ENCODE results near the gene SELENOM. TPM values are rescaled to one million over a fixed set of nuclear protein-coding genes. Genes with fewer than 3 reads are reported as not detected.

Gene SELENOM
- total and polyA plus RNA-seq, 2 donors (not counting 1 experiment from before 2014, with no cell fraction given), result 23.6 to 43.3 TPM

- peaks cover 0 to 4% (median 4%) of the 10 kb centered on the region in 3 donors for H3K9me3 ChIP-seq (ENCODE audit: control extremely low read depth in 1 of 3, control insufficient read depth in 2 of 3, insufficient read depth in 1 of 3, low read length in 2 of 3)
- no peak overlapping the region for H3K4me2 ChIP-seq (replicated peaks; ENCODE audit: low read depth, low read length, poor library complexity, severe bottlenecking)
- DNase-seq (no peak), ATAC-seq (ENCODE audit: low read depth) (no peak)
- H4K20me1 ChIP-seq (ENCODE audit: control insufficient read depth, insufficient read depth, low read length, poor library complexity, severe bottlenecking), result no peaks in the 10 kb centered on the region
- Mint-ChIP-seq H3K27me3 (peaks cover 9% of the 10 kb centered on the region), H3K9me3 (ENCODE audit: insufficient read depth) (no peaks in the 10 kb centered on the region), H3K4me3 (no peak overlapping the region), H3K4me1 (no peaks in the 10 kb centered on the region), H3K27ac (no peak overlapping the region)
- CTCF ChIA-PET, result no interaction called here
- no CpG with 5 or more reads among the region's 2 CpGs for WGBS (ENCODE audit: insufficient coverage)
- no peaks in the 10 kb centered on the region for H3K36me3 ChIP-seq (replicated peaks in 1 of 2; ENCODE audit: control extremely low read depth in 1 of 2, control insufficient read depth in 1 of 2, extremely low read depth in 1 of 2, insufficient read depth in 2 of 2, low read length in 1 of 2)
- no peak overlapping the region for H2AFZ ChIP-seq (ENCODE audit: insufficient read depth, low read depth, low read length, poor library complexity, severe bottlenecking)
- no peak overlapping the region for H3K9ac ChIP-seq (ENCODE audit: low read length)
- H3K4me1 ChIP-seq (ENCODE audit: control insufficient read depth in 2 of 2, insufficient read depth in 2 of 2, low read length in 2 of 2), result no peaks in the 10 kb centered on the region
- TF ChIP-seq EZH2 (IDR thresholded peaks at IDR 0.05; ENCODE audit: borderline replicate concordance, insufficient read depth, low read depth, low read length, poor library complexity, severe bottlenecking) (no peak), CTCF (IDR thresholded peaks at IDR 0.05) (no peak)
- H3K4me3 ChIP-seq (ENCODE audit: control extremely low read depth in 1 of 5, extremely low read depth in 1 of 5, insufficient read depth in 1 of 5, low read depth in 2 of 5, low read length in 4 of 5), result no peak overlapping the region
- intact Hi-C loops (cut with micrococcal nuclease), result no loop called here
- POLR2A ChIA-PET, result no interaction called here
- peaks cover 0 to 2% (median 0%) of the 10 kb centered on the region in 4 experiments for H3K27me3 ChIP-seq (replicated peaks in 1 of 4; ENCODE audit: control extremely low read depth in 1 of 4, control insufficient read depth in 3 of 4, insufficient read depth in 4 of 4, low read length in 3 of 4)
- no peaks in the 10 kb centered on the region for H3K79me2 ChIP-seq (ENCODE audit: control insufficient read depth, insufficient read depth, low read length)
- H3K27ac ChIP-seq (ENCODE audit: low read length in 2 of 2), result no peak overlapping the region
Measured at GRCh38 chr22:31151872-31152271, 44.5 kb upstream of the SELENOM start.

- H3K4me3 Mint-ChIP-seq, result no peak overlapping the region
- H3K9ac ChIP-seq (ENCODE audit: low read length), result no peak overlapping the region
- no peak overlapping the region for H2AFZ ChIP-seq (ENCODE audit: insufficient read depth, low read depth, low read length, poor library complexity, severe bottlenecking)
- H4K20me1 ChIP-seq (ENCODE audit: control insufficient read depth, insufficient read depth, low read length, poor library complexity, severe bottlenecking), result no peaks in the 10 kb centered on the region
- H3K4me1 ChIP-seq (ENCODE audit: control insufficient read depth in 2 of 2, insufficient read depth in 2 of 2, low read length in 2 of 2), result no peaks in the 10 kb centered on the region
- DNase-seq, result no peak
- H3K36me3 ChIP-seq (replicated peaks in 1 of 2; ENCODE audit: control extremely low read depth in 1 of 2, control insufficient read depth in 1 of 2, extremely low read depth in 1 of 2, insufficient read depth in 2 of 2, low read length in 1 of 2), result no peaks in the 10 kb centered on the region
- ATAC-seq (ENCODE audit: low read depth), result no peak
- WGBS (ENCODE audit: insufficient coverage), result no CpG with 5 or more reads among the region's 3 CpGs
- intact Hi-C loops (cut with micrococcal nuclease), result no loop called here
- H3K27me3 ChIP-seq (replicated peaks in 1 of 4; ENCODE audit: control extremely low read depth in 1 of 4, control insufficient read depth in 3 of 4, insufficient read depth in 4 of 4, low read length in 3 of 4), result no peaks in the 10 kb centered on the region
- peaks cover 9% of the 10 kb centered on the region for H3K27me3 Mint-ChIP-seq
- CTCF ChIA-PET, result interaction anchor here (0.6 kb wide), 1 partner anchor 791 kb away, joined by 3 read pairs; no protein-coding TSS in a partner anchor
- H3K27ac Mint-ChIP-seq, result no peak overlapping the region
- no peak overlapping the region for H3K4me2 ChIP-seq (replicated peaks; ENCODE audit: low read depth, low read length, poor library complexity, severe bottlenecking)
- no peaks in the 10 kb centered on the region for H3K79me2 ChIP-seq (ENCODE audit: control insufficient read depth, insufficient read depth, low read length)
- peaks cover 0 to 4% (median 4%) of the 10 kb centered on the region in 3 donors for H3K9me3 ChIP-seq (ENCODE audit: control extremely low read depth in 1 of 3, control insufficient read depth in 2 of 3, insufficient read depth in 1 of 3, low read length in 2 of 3)
- TF ChIP-seq EZH2 (IDR thresholded peaks at IDR 0.05; ENCODE audit: borderline replicate concordance, insufficient read depth, low read depth, low read length, poor library complexity, severe bottlenecking) (no peak), CTCF (IDR thresholded peaks at IDR 0.05) (peak; percentile 15)
- POLR2A ChIA-PET, result no interaction called here
- no peak overlapping the region for H3K4me3 ChIP-seq (ENCODE audit: control extremely low read depth in 1 of 5, extremely low read depth in 1 of 5, insufficient read depth in 1 of 5, low read depth in 2 of 5, low read length in 4 of 5)
- no peaks in the 10 kb centered on the region for H3K4me1 Mint-ChIP-seq
- no peak overlapping the region for H3K27ac ChIP-seq (ENCODE audit: low read length in 2 of 2)
- H3K9me3 Mint-ChIP-seq (ENCODE audit: insufficient read depth), result no peaks in the 10 kb centered on the region
Measured at GRCh38 chr22:31150615-31151014, 43.2 kb upstream of the SELENOM start.
